Measurements from ENCODE around the gene ABCG5. TPM values are rescaled to one million over a fixed set of nuclear protein-coding genes. Genes with fewer than 3 reads are reported as not detected.

Gene ABCG5
- polyA plus RNA-seq (not detected in 3 replicates), polyA minus RNA-seq (not detected in 3 replicates)
- polyA plus RNA-seq (2011; ENCODE audit: low read depth), result not detected
- polyA plus RNA-seq (2011; cell fraction: cytosol; rRNA removed), result not detected in 2 replicates
- 0.05 TPM in 1 of 2 replicates, not detected in the other for polyA plus RNA-seq (2011; cell fraction: nucleus; rRNA removed)
- polyA plus RNA-seq (2012; ENCODE audit: low replicate concordance), result not detected in 2 replicates
- not detected for polyA minus RNA-seq (2011; cell fraction: cytosol; rRNA and poly(A)+ RNA removed)
- polyA minus RNA-seq (2011; cell fraction: nucleus; rRNA and poly(A)+ RNA removed), result not detected in 2 replicates

DNA sequence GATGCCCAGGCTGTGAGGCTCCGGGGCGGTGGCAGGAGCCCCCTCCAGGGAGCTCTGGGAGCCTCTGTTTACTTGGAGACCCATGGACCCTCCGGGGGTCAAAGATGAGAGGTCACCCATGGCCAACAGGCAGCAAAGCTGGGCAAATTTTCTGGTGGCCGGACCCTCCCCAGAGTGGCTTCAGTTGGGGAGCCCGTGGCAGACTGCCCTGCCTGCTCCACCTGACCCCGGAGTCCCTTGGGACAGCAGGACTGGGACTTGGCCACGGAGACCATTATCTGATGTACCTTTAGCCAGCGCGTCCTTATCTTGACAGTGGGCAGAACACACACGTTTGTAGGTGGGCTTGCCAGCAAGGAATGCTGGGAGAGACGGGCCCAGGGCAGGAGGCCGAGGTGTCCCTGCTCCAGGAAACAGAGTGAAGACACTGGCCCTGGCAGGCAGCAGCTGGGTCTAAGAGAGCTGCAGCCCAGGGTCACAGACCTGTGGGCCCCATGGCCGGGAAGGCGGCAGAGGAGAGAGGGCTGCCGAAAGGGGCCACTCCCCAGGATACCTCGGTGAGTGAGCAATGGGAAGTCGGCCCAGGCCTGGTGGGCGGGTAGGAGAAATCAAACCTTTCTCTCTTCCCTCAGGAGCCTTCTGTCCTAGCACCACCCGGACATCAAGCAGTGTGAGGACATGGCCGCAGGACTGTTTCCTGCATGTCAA is at the start of gene ABCG5, which contains the start of gene ABCG8:
Gene ABCG5 (minus strand): TSS at position 280 of the 708 bp plus-strand sequence. CDS start 160 bp downstream, at position 120.
Gene ABCG8 (plus strand): TSS at position 412 of the 708 bp plus-strand sequence. CDS start 83 bp downstream, at position 495.
- Histone ChIP-seq H3K36me3 (ENCODE audit: control insufficient read depth in 2 of 2, extremely low read depth in 1 of 2, insufficient read depth in 2 of 2, low read length in 2 of 2) (no peaks in the 10 kb centered on the region), H3K4me1 (ENCODE audit: control insufficient read depth, extremely low read depth, insufficient read depth, low read length) (peaks cover 5% of the 10 kb centered on the region), H4K20me1 (ENCODE audit: control insufficient read depth, extremely low read depth, insufficient read depth, low read length) (no peaks in the 10 kb centered on the region), H3K27me3 (ENCODE audit: control insufficient read depth, extremely low read depth, insufficient read depth, low read length) (peaks cover 9% of the 10 kb centered on the region), H3K9me3 (ENCODE audit: control insufficient read depth, low read depth, low read length) (no peaks in the 10 kb centered on the region), H2AFZ (ENCODE audit: control insufficient read depth, low read length) (no peak within 1 kb of the TSS), H3K9me1 (ENCODE audit: control insufficient read depth, extremely low read depth, insufficient read depth, low read length) (no peaks in the 10 kb centered on the region), H3K79me2 (ENCODE audit: control insufficient read depth, insufficient read depth, low read length) (no peaks in the 10 kb centered on the region), H3K4me3 (ENCODE audit: control insufficient read depth in 2 of 3, extremely low read depth in 1 of 3, insufficient read depth in 2 of 3, low read depth in 1 of 3, low read length in 3 of 3) (no peak within 1 kb of the TSS), H3K27ac (ENCODE audit: control insufficient read depth, insufficient read depth, low read length) (no peak within 1 kb of the TSS), H3K4me2 (ENCODE audit: control insufficient read depth, extremely low read depth, insufficient read depth, low read depth, low read length) (no peak within 1 kb of the TSS), H3K9ac (ENCODE audit: control insufficient read depth, extremely low read depth, insufficient read depth, low read length) (no peak within 1 kb of the TSS)
- no peak for DNase-seq (ENCODE audit: low read depth, low spot score)
- dilution Hi-C loops (cut with MboI; ENCODE audit: extremely low pct_ligation_motif_present, low sequenced_read_pairs), result no loop called here
- FAIRE-seq, result no peak
- TF ChIP-seq EZH2 (IDR thresholded peaks at IDR 0.05; ENCODE audit: low read length) (no peak), CTCF (optimal IDR thresholded peaks at IDR 0.05 in 1 of 3, IDR thresholded peaks at IDR 0.05 in 1 of 3, conservative IDR thresholded peaks at IDR 0.05 in 1 of 3; ENCODE audit: extremely low read depth in 1 of 3, insufficient read depth in 2 of 3, low read length in 3 of 3) (no peak)

GRCh38 chr2:43887176-43887575 is 48.5 kb upstream of the ABCG5 start:
- no peaks in the 10 kb centered on the region for H3K79me2 ChIP-seq (ENCODE audit: control insufficient read depth, insufficient read depth, low read length)
- peaks cover 3% of the 10 kb centered on the region for H3K9me1 ChIP-seq (ENCODE audit: control insufficient read depth, extremely low read depth, insufficient read depth, low read length)
- H3K4me2 ChIP-seq (ENCODE audit: control insufficient read depth, extremely low read depth, insufficient read depth, low read depth, low read length), result no peak overlapping the region
- no peaks in the 10 kb centered on the region for H4K20me1 ChIP-seq (ENCODE audit: control insufficient read depth, extremely low read depth, insufficient read depth, low read length)
- H3K27me3 ChIP-seq (ENCODE audit: control insufficient read depth, extremely low read depth, insufficient read depth, low read length), result no peaks in the 10 kb centered on the region
- dilution Hi-C loops (cut with MboI; ENCODE audit: extremely low pct_ligation_motif_present, low sequenced_read_pairs), result no loop called here
- peaks cover 14 to 17% of the 10 kb centered on the region in 2 experiments for H3K36me3 ChIP-seq (ENCODE audit: control insufficient read depth in 2 of 2, extremely low read depth in 1 of 2, insufficient read depth in 2 of 2, low read length in 2 of 2)
- DNase-seq (ENCODE audit: low read depth, low spot score) (no peak), FAIRE-seq (no peak)
- H3K27ac ChIP-seq (ENCODE audit: control insufficient read depth, insufficient read depth, low read length), result no peak overlapping the region
- H3K4me1 ChIP-seq (ENCODE audit: control insufficient read depth, extremely low read depth, insufficient read depth, low read length), result no peaks in the 10 kb centered on the region
- H2AFZ ChIP-seq (ENCODE audit: control insufficient read depth, low read length), result no peak overlapping the region
- no peaks in the 10 kb centered on the region for H3K9me3 ChIP-seq (ENCODE audit: control insufficient read depth, low read depth, low read length)
- H3K9ac ChIP-seq (ENCODE audit: control insufficient read depth, extremely low read depth, insufficient read depth, low read length), result no peak overlapping the region
- no peak overlapping the region for H3K4me3 ChIP-seq (ENCODE audit: control insufficient read depth in 2 of 3, extremely low read depth in 1 of 3, insufficient read depth in 2 of 3, low read depth in 1 of 3, low read length in 3 of 3)
- no peak for TF ChIP-seq EZH2 (IDR thresholded peaks at IDR 0.05; ENCODE audit: low read length)
- TF ChIP-seq CTCF (optimal IDR thresholded peaks at IDR 0.05 in 1 of 3, IDR thresholded peaks at IDR 0.05 in 1 of 3, conservative IDR thresholded peaks at IDR 0.05 in 1 of 3; ENCODE audit: extremely low read depth in 1 of 3, insufficient read depth in 2 of 3, low read length in 3 of 3), result no peak
